H9 (cell line): ENCODE measurements around the gene GRM5. TPM values are rescaled to one million over a fixed set of nuclear protein-coding genes. Genes with fewer than 3 reads are reported as not detected.

Source experiments
- DNase-seq: peaks from one replicate; pipeline ENCODE4 v3.0.0-alpha.2; 2017
- H2AFZ ChIP-seq: one replicate; pipeline ENCODE4 v1.6.1; 2013; ENCODE audit warnings: mild to moderate bottlenecking, low read length, control low read depth, moderate library complexity
- H2AK5ac ChIP-seq: 2 replicates; pipeline ENCODE4 v1.6.1; 2013; ENCODE audit warnings: low read length, control low read depth, mixed read lengths; ENCODE audit not compliant: insufficient read length
- H2BK120ac ChIP-seq: one replicate; pipeline ENCODE4 v1.6.1; 2013; ENCODE audit warnings: low read depth, mild to moderate bottlenecking, low read length, control low read depth, inconsistent platforms; ENCODE audit not compliant: poor library complexity, severe bottlenecking
- H2BK12ac ChIP-seq: 2 replicates; pipeline ENCODE4 v1.6.1; 2013; ENCODE audit warnings: low read length, control low read depth, mixed read lengths, low read depth; ENCODE audit not compliant: insufficient read length
- H2BK15ac ChIP-seq: 2 replicates; pipeline ENCODE4 v1.6.1; 2013; ENCODE audit warnings: low read depth, low read length, control low read depth
- H2BK20ac ChIP-seq: one replicate; pipeline ENCODE4 v1.6.1; 2013; ENCODE audit warnings: low read depth, mild to moderate bottlenecking, low read length, control low read depth, inconsistent platforms; ENCODE audit not compliant: poor library complexity, severe bottlenecking
- H2BK5ac ChIP-seq: 2 replicates; pipeline ENCODE4 v1.6.1; 2013; ENCODE audit warnings: low read length, control low read depth, mixed read lengths; ENCODE audit not compliant: insufficient read length
- H3K14ac ChIP-seq: 2 replicates; pipeline ENCODE4 v1.6.1; 2013; ENCODE audit warnings: low read length, control low read depth; ENCODE audit not compliant: insufficient read depth
- H3K18ac ChIP-seq: 2 replicates; pipeline ENCODE4 v1.6.1; 2013; ENCODE audit warnings: low read depth, mild to moderate bottlenecking, mixed read lengths, low read length, control low read depth; ENCODE audit not compliant: insufficient read length
- H3K23ac ChIP-seq: 2 replicates; pipeline ENCODE4 v1.6.1; 2013; ENCODE audit warnings: low read length, control low read depth, mixed read lengths, low read depth; ENCODE audit not compliant: insufficient read length
- H3K23me2 ChIP-seq: 2 replicates; pipeline ENCODE4 v1.6.1; 2013; ENCODE audit warnings: low read depth, mild to moderate bottlenecking, mixed read lengths, low read length, control low read depth; ENCODE audit not compliant: insufficient read length, poor library complexity, severe bottlenecking
- H3K27ac ChIP-seq: 2 replicates; pipeline ENCODE4 v1.5.1; 2013; ENCODE audit warnings: low read length, control low read depth, mixed read lengths, low read depth; ENCODE audit not compliant: insufficient read length
- H3K27me3 ChIP-seq: 2 replicates; pipeline ENCODE4 v1.6.1; 2013; ENCODE audit warnings: low read length, control low read depth, inconsistent platforms; ENCODE audit not compliant: insufficient read depth
- H3K4ac ChIP-seq: 2 replicates; pipeline ENCODE4 v1.6.1; 2013; ENCODE audit warnings: low read depth, mild to moderate bottlenecking, control low read depth, inconsistent platforms, low read length, moderate library complexity
- H3K4me1 ChIP-seq: 2 replicates; pipeline ENCODE4 v1.6.1; 2013; ENCODE audit warnings: low read length, control low read depth, inconsistent platforms; ENCODE audit not compliant: insufficient read depth
- H3K4me2 ChIP-seq: 2 replicates; pipeline ENCODE4 v1.6.1; 2013; ENCODE audit warnings: low read length, control low read depth, mixed read lengths; ENCODE audit not compliant: insufficient read length, insufficient read depth
- H3K56ac ChIP-seq: 2 replicates; pipeline ENCODE4 v1.6.1; 2013; ENCODE audit warnings: low read depth, mild to moderate bottlenecking, mixed read lengths, low read length, control low read depth; ENCODE audit not compliant: insufficient read length
- H3K79me1 ChIP-seq: 2 replicates; pipeline ENCODE4 v1.6.1; 2013; ENCODE audit warnings: low read depth, mild to moderate bottlenecking, moderate library complexity, low read length, control low read depth, inconsistent platforms; ENCODE audit not compliant: insufficient read depth, poor library complexity, severe bottlenecking
- H3K79me2 ChIP-seq: 2 replicates; pipeline ENCODE4 v1.6.1; 2013; ENCODE audit warnings: low read length, control low read depth, inconsistent platforms; ENCODE audit not compliant: insufficient read depth
- H3K9ac ChIP-seq: 2 replicates; pipeline ENCODE4 v1.6.1; 2013; ENCODE audit warnings: low read length, control low read depth, mixed read lengths; ENCODE audit not compliant: insufficient read length; ENCODE audit errors: extremely low read depth
- H3K9me3 ChIP-seq: one replicate; pipeline ENCODE4 v1.6.1; 2013; ENCODE audit warnings: low read depth, low read length, inconsistent platforms; ENCODE audit not compliant: control insufficient read depth
- H3T11ph ChIP-seq: one replicate; pipeline ENCODE4 v1.6.1; 2013; ENCODE audit warnings: mild to moderate bottlenecking, low read length, control low read depth, inconsistent platforms
- H4K20me1 ChIP-seq: one replicate; pipeline ENCODE4 v1.6.1; 2013; ENCODE audit not compliant: control insufficient read depth, insufficient read length, insufficient read depth
- H4K5ac ChIP-seq: 2 replicates; pipeline ENCODE4 v1.6.1; 2013; ENCODE audit warnings: low read depth, mild to moderate bottlenecking, mixed read lengths, low read length, control low read depth; ENCODE audit not compliant: insufficient read length
- H4K8ac ChIP-seq: replicated peaks from 2 replicates; pipeline ENCODE4 v1.6.1; 2013; ENCODE audit warnings: low read length, control low read depth, mixed read lengths, low read depth; ENCODE audit not compliant: insufficient read length
- H4K91ac ChIP-seq: 2 replicates; pipeline ENCODE4 v1.6.1; 2013; ENCODE audit warnings: low read depth, mild to moderate bottlenecking, moderate library complexity, mixed read lengths, low read length, control low read depth; ENCODE audit not compliant: insufficient read length
- H3K27ac Mint-ChIP-seq, 3 experiments: 2 replicates in 2 of 3; 3 replicates in 1 of 3; pipeline ENCODE4 v1.8.0; 2020 to 2021; ENCODE audit warnings: mixed read lengths in 3 of 3, mild to moderate bottlenecking in 1 of 3, moderate library complexity in 1 of 3
- H3K27me3 Mint-ChIP-seq: 2 replicates; pipeline ENCODE4 v1.8.0; 2021; ENCODE audit warnings: low read depth, mild to moderate bottlenecking, moderate library complexity, mixed read lengths
- H3K36me3 Mint-ChIP-seq, 3 experiments: 2 replicates in 2 of 3; 3 replicates in 1 of 3; pipeline ENCODE4 v1.8.0; 2020 to 2021; ENCODE audit warnings: low read depth in 3 of 3, mixed read lengths in 3 of 3; ENCODE audit not compliant: insufficient read depth in 1 of 3
- H3K4me1 Mint-ChIP-seq, 2 experiments: 2 replicates each; pipeline ENCODE4 v1.8.0; 2020; ENCODE audit warnings: mixed read lengths in 2 of 2
- H3K4me3 Mint-ChIP-seq, 2 experiments: 2 replicates in 1 of 2; 3 replicates in 1 of 2; pipeline ENCODE4 v1.8.0; 2020 to 2021; ENCODE audit warnings: mild to moderate bottlenecking in 2 of 2, mixed read lengths in 2 of 2, moderate library complexity in 1 of 2
- H3K9me3 Mint-ChIP-seq, 2 experiments: 2 replicates in 1 of 2; 3 replicates in 1 of 2; pipeline ENCODE4 v1.8.0; 2020; ENCODE audit warnings: mild to moderate bottlenecking in 2 of 2, mixed read lengths in 2 of 2, moderate library complexity in 1 of 2
- CTCF ChIP-seq: fragments of 200-600 bp; sonication (generic); conservative IDR thresholded peaks from 3 replicates; pipeline ENCODE4 v1.8.0; 2021; ENCODE audit warnings: antibody characterized with exemption, mild to moderate bottlenecking
- WGBS: extraction: QIAGEN DNeasy Blood & Tissue Kit; methylation state at CpG from one replicate; pipeline ENCODE4 v1.1.7; 2013; ENCODE audit warnings: missing lambda C conversion rate, low lambda C conversion rate, mixed read lengths; ENCODE audit not compliant: insufficient read length; ENCODE audit errors: extremely low coverage; 5-methylcytosine and 5-hydroxymethylcytosine counted together
- total RNA-seq: library from RNA; stranded (reverse); gene quantifications from 2 replicates; pipeline ENCODE4 v1.2.1, GENCODE V29; 2021

The GRM5 gene
- total RNA-seq, 1 experiment from 2014 or later: not detected

GRCh38 chr11:88484873-88485621, 580.7 kb downstream of the GRM5 start:
- Histone ChIP-seq H3K9ac (no peak overlapping the region), H3K4me1 (no peaks in the 10 kb centered on the region), H3K23ac (no peak overlapping the region), H4K91ac (no peak overlapping the region), H3T11ph (no peak overlapping the region), H2BK5ac (no peak overlapping the region), H3K79me2 (no peaks in the 10 kb centered on the region), H3K79me1 (no peaks in the 10 kb centered on the region), H2BK20ac (no peak overlapping the region), H2AFZ (peak overlapping the region; percentile 43), H3K23me2 (no peaks in the 10 kb centered on the region), H3K18ac (no peak overlapping the region), H3K4ac (no peak overlapping the region), H4K8ac (no peak overlapping the region), H3K27ac (no peak overlapping the region), H2BK120ac (no peak overlapping the region), H4K20me1 (no peaks in the 10 kb centered on the region), H3K27me3 (no peaks in the 10 kb centered on the region), H3K4me2 (no peak overlapping the region), H3K14ac (no peak overlapping the region), H4K5ac (no peak overlapping the region), H2AK5ac (no peak overlapping the region), H2BK12ac (no peak overlapping the region), H3K56ac (no peak overlapping the region), H2BK15ac (no peak overlapping the region), H3K9me3 (no peaks in the 10 kb centered on the region)
- peak; percentile 81 for TF ChIP-seq CTCF
- peak; percentile 68 for DNase-seq
- no peaks in the 10 kb centered on the region for H3K9me3 Mint-ChIP-seq
- peak overlapping the region in 1 of 3 experiments; percentile 87; a peak in 1 of 7 replicates for H3K27ac Mint-ChIP-seq
- no peaks in the 10 kb centered on the region for H3K27me3 Mint-ChIP-seq
- H3K4me1 Mint-ChIP-seq: peaks cover 3 to 7% of the 10 kb centered on the region in 2 experiments
- no CpG with 5 or more reads among the region's 6 CpGs for WGBS
- H3K36me3 Mint-ChIP-seq: no peaks in the 10 kb centered on the region
- H3K4me3 Mint-ChIP-seq: no peak overlapping the region
